PC-3 (cell line): ENCODE data around the gene CLIC5.

Source experiments
- EZH2 ChIP-seq: fragments of 300-600 bp; sonication (generic); IDR thresholded peaks from one replicate; pipeline ENCODE4 v1.6.1; 2017; ENCODE audit warnings: antibody characterized with exemption, mild to moderate bottlenecking, low read length; ENCODE audit not compliant: unreplicated experiment
- TF ChIP-seq, protein P1 (sequence below): fragments of 300-600 bp; sonication (generic); conservative IDR thresholded peaks from 2 replicates; pipeline ENCODE4 v1.5.1; 2017; ENCODE audit warnings: antibody characterized with exemption, low read depth, mild to moderate bottlenecking, low read length

DNA sequence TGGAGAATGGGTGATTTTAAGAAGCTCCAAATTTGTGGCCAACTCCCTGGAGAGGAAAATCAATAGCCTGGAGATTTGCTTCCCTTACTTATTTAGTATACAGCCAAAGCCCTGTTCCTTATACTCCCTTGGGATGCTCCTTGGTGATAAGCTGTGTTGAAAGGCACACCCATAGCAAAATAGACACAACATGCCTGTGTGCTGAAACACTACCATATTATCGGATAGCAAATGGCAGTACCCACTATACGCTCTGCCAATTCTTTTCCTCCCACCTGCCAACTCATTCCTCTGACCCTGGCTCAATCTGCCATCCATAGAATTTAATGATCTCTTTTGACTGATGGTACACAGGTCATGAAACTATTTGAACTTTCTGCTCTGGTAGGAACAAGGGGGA, 98.2 kb downstream of the CLIC5 start:
- TF ChIP-seq, protein P1, sequence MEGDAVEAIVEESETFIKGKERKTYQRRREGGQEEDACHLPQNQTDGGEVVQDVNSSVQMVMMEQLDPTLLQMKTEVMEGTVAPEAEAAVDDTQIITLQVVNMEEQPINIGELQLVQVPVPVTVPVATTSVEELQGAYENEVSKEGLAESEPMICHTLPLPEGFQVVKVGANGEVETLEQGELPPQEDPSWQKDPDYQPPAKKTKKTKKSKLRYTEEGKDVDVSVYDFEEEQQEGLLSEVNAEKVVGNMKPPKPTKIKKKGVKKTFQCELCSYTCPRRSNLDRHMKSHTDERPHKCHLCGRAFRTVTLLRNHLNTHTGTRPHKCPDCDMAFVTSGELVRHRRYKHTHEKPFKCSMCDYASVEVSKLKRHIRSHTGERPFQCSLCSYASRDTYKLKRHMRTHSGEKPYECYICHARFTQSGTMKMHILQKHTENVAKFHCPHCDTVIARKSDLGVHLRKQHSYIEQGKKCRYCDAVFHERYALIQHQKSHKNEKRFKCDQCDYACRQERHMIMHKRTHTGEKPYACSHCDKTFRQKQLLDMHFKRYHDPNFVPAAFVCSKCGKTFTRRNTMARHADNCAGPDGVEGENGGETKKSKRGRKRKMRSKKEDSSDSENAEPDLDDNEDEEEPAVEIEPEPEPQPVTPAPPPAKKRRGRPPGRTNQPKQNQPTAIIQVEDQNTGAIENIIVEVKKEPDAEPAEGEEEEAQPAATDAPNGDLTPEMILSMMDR = no peak
- TF ChIP-seq EZH2 = no peak
